Uterus (tissue), 4 donors: ENCODE data around the gene CYFIP1. TPM values are rescaled to one million over a fixed set of nuclear protein-coding genes. Genes with fewer than 3 reads are reported as not detected.

Experiments
- DNase-seq, 2 donors: peaks; one replicate each; pipeline ENCODE4 v3.0.0-alpha.2; 2019 to 2020
- H3K27ac ChIP-seq, 2 donors: fragments of 200-600 bp; sonication (generic); 1 replicate in 1 of 2; 2 replicates in 1 of 2; pipeline ENCODE4 v1.5.1; 2016 to 2018
- H3K27me3 ChIP-seq, 2 donors: fragments of 200-600 bp; sonication (generic); one replicate each; pipeline ENCODE4 v1.5.1; 2018 to 2019; ENCODE audit warnings: control low read depth in 1 of 2
- H3K36me3 ChIP-seq, 2 donors: fragments of 200-600 bp; sonication (generic); one replicate each; pipeline ENCODE4 v1.5.1; 2019; ENCODE audit warnings: control low read depth in 1 of 2
- H3K4me1 ChIP-seq, 2 donors: fragments of 200-600 bp; sonication (generic); one replicate each; pipeline ENCODE4 v1.5.1; 2018 to 2019; ENCODE audit warnings: control low read depth in 1 of 2
- H3K4me3 ChIP-seq, 2 donors: fragments of 200-600 bp; sonication (generic); 1 replicate in 1 of 2; 2 replicates in 1 of 2; pipeline ENCODE4 v1.5.1; 2018 to 2019; ENCODE audit warnings: mild to moderate bottlenecking in 1 of 2
- H3K9me3 ChIP-seq, 2 donors: fragments of 200-600 bp; sonication (generic); one replicate each; pipeline ENCODE4 v1.5.1; 2019; ENCODE audit warnings: control low read depth in 1 of 2
- CTCF ChIP-seq, 4 experiments: fragments of 200-600 bp in 2 of 4; fragments of 450-650 bp in 2 of 4; sonication (generic) in 2 of 4; IDR thresholded peaks; one replicate each; pipeline ENCODE4 v1.5.1; 2016 to 2019; ENCODE audit warnings: antibody characterized with exemption in 4 of 4, mild to moderate bottlenecking in 2 of 4, moderate library complexity in 1 of 4
- POLR2A ChIP-seq, 2 donors: fragments of 450-650 bp; IDR thresholded peaks; one replicate each; pipeline ENCODE4 v1.6.1; 2016; ENCODE audit warnings: antibody characterized with exemption in 2 of 2, mild to moderate bottlenecking in 1 of 2, moderate library complexity in 1 of 2
- intact Hi-C: fragments of 100-400 bp; cut with DNase I; formaldehyde crosslinking; loops from one replicate; pipeline ENCODE4 v1.15.1; 2023; ENCODE audit warnings: low total_unique reads
- total RNA-seq, 4 donors: library from RNA; depleted of rRNA in 3 of 4; stranded (reverse); fragments of >200 nt in 3 of 4; gene quantifications; one replicate each; pipeline versions ENCODE4 v1.1.0 to v1.2.4, GENCODE V29; 2014 to 2023
- donor health status: DM: yes; HTN: yes; CAD: no.

Gene CYFIP1
- total RNA-seq, 4 donors from 2014 or later: 61.5 to 145 (median 101) TPM

GRCh38 chr15:22845289-22845900 lies 134.8 kb downstream of the CYFIP1 start:
- H3K36me3 ChIP-seq: no peaks in the 10 kb centered on the region
- H3K27me3 ChIP-seq: no peaks in the 10 kb centered on the region
- no peak for DNase-seq
- intact Hi-C loops: no loop called here
- no peaks in the 10 kb centered on the region for H3K9me3 ChIP-seq
- H3K4me3 ChIP-seq: no peak overlapping the region
- H3K27ac ChIP-seq: no peak overlapping the region
- TF ChIP-seq POLR2A (IDR thresholded peaks at IDR 0.05) (no peak), CTCF (IDR thresholded peaks at IDR 0.05) (no peak)
- H3K4me1 ChIP-seq: peaks cover 1 to 7% of the 10 kb centered on the region in 2 donors

GRCh38 chr15:22844421-22845288 lies 135.5 kb downstream of the CYFIP1 start:
- H3K4me1 ChIP-seq: peaks cover 5 to 9% of the 10 kb centered on the region in 2 donors
- DNase-seq: no peak
- intact Hi-C loops: no loop called here
- H3K27ac ChIP-seq: no peak overlapping the region
- H3K27me3 ChIP-seq: no peaks in the 10 kb centered on the region
- no peak for TF ChIP-seq POLR2A (IDR thresholded peaks at IDR 0.05)
- no peak for TF ChIP-seq CTCF (IDR thresholded peaks at IDR 0.05)
- no peak overlapping the region for H3K4me3 ChIP-seq
- no peaks in the 10 kb centered on the region for H3K36me3 ChIP-seq
- H3K9me3 ChIP-seq: no peaks in the 10 kb centered on the region

GRCh38 chr15:22839046-22839695 lies 141.0 kb downstream of the CYFIP1 start:
- intact Hi-C loops: no loop called here
- no peak for DNase-seq
- TF ChIP-seq CTCF (IDR thresholded peaks at IDR 0.05) (no peak), POLR2A (IDR thresholded peaks at IDR 0.05) (no peak)

GRCh38 chr15:22838292-22839042 lies 141.7 kb downstream of the CYFIP1 start, which contains the start of gene NIPA2:
Gene NIPA2 (plus strand): TSS chr15:22838666. CDS start chr15:22851732, 13,066 bp downstream.
- intact Hi-C loops: no loop called here
- peak within 1 kb of the TSS; percentile 84 to 95 for H3K27ac ChIP-seq
- peaks cover 5 to 9% of the 10 kb centered on the region in 2 donors for H3K4me1 ChIP-seq
- peak; percentile 98 to 100 for DNase-seq
- no peaks in the 10 kb centered on the region for H3K9me3 ChIP-seq
- no peaks in the 10 kb centered on the region for H3K27me3 ChIP-seq
- no peaks in the 10 kb centered on the region for H3K36me3 ChIP-seq
- TF ChIP-seq POLR2A (IDR thresholded peaks at IDR 0.05): peak; percentile 73 to 91
- peak in 2 of 4 experiments; percentile 19 to 45 for TF ChIP-seq CTCF (IDR thresholded peaks at IDR 0.05)
- H3K4me3 ChIP-seq: peak within 1 kb of the TSS; percentile 73 to 85

More at GRCh38 chr15:22839046-22839695, 141.0 kb downstream of the CYFIP1 start:
- Histone ChIP-seq H3K36me3 (no peaks in the 10 kb centered on the region), H3K9me3 (no peaks in the 10 kb centered on the region), H3K27me3 (no peaks in the 10 kb centered on the region), H3K4me3 (peak overlapping the region; percentile 73 to 85), H3K4me1 (peaks cover 5 to 9% of the 10 kb centered on the region in 2 donors), H3K27ac (peak overlapping the region; percentile 84 to 95)
